ENCODE data around the gene PLLP. TPM values are rescaled to one million over a fixed set of nuclear protein-coding genes. Genes with fewer than 3 reads are reported as not detected.

Gene PLLP
- total RNA-seq, 1 donor from 2014 or later = 4.9 TPM

DNA sequence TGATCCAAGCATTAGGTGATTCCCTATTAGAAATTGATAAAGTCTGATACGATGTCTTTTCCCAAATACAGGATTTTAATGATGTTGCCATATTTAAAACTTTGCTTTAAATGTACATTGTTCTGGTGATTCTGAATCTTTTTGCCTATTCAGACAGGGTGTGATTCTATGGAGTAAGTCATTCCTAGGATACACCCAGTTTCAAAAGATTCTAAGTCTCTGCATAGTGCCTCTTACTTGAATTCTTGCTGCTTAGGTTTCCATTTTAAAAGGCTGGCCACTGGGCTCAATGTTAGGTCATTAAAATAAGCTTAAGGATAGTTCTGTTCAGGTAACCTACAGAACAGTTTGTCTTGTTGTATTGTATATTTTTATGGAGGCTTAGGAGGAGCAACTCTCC is 61.4 kb downstream of the PLLP start:
- Mint-ChIP-seq H3K4me3 (no peak overlapping the region), H3K27ac (no peak overlapping the region), H3K36me3 (peaks cover 39% of the 10 kb centered on the region), H3K4me1 (ENCODE audit: unreplicated experiment) (no peaks in the 10 kb centered on the region), H3K27me3 (no peaks in the 10 kb centered on the region), H3K9me3 (no peaks in the 10 kb centered on the region)
- DNase-seq (ENCODE audit: extremely low spot score, unreplicated experiment) = no peak
- no peak for TF ChIP-seq CTCF (conservative IDR thresholded peaks at IDR 0.05)

GRCh38 chr16:57216968-57217367 is 67.5 kb downstream of the PLLP start:
- Mint-ChIP-seq H3K27ac (no peak overlapping the region), H3K27me3 (no peaks in the 10 kb centered on the region), H3K36me3 (peaks cover 65% of the 10 kb centered on the region), H3K9me3 (peaks cover 4% of the 10 kb centered on the region), H3K4me3 (no peak overlapping the region), H3K4me1 (ENCODE audit: unreplicated experiment) (no peaks in the 10 kb centered on the region)
- no peak for TF ChIP-seq CTCF (conservative IDR thresholded peaks at IDR 0.05)
- no peak for DNase-seq (ENCODE audit: extremely low spot score, unreplicated experiment)

GRCh38 chr16:57213462-57213861 is 71.0 kb downstream of the PLLP start:
- DNase-seq (ENCODE audit: extremely low spot score, unreplicated experiment) = no peak
- TF ChIP-seq CTCF (conservative IDR thresholded peaks at IDR 0.05) = no peak
- no peaks in the 10 kb centered on the region for H3K27me3 Mint-ChIP-seq
- H3K4me3 Mint-ChIP-seq = no peak overlapping the region
- no peak overlapping the region for H3K27ac Mint-ChIP-seq
- peaks cover 4% of the 10 kb centered on the region for H3K9me3 Mint-ChIP-seq
- peaks cover 48% of the 10 kb centered on the region for H3K36me3 Mint-ChIP-seq
- H3K4me1 Mint-ChIP-seq (ENCODE audit: unreplicated experiment) = no peaks in the 10 kb centered on the region

DNA sequence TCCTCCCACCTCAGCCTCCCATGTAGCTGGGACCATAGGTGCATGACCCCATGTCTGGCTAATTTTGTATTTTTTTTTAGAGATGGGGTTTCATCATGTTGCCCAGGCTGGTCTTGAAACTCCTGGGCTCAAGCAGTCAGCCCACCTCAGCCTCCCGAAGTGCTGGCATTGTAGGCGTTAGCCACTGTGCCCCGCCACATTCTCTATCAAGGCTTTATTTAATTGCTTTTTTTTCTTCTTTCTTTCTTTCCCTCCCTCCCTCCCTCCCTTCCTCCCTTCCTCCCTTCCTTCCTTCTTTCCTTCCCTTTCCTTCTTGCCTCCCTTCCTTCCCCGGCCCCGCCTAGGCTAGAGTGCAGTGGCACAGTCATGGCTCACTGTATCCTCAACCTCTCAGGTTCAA is 74.7 kb downstream of the PLLP start:
- H3K4me3 Mint-ChIP-seq = no peak overlapping the region
- DNase-seq (ENCODE audit: extremely low spot score, unreplicated experiment) = no peak
- no peak overlapping the region for H3K27ac Mint-ChIP-seq
- no peaks in the 10 kb centered on the region for H3K9me3 Mint-ChIP-seq
- TF ChIP-seq CTCF (conservative IDR thresholded peaks at IDR 0.05) = no peak
- H3K27me3 Mint-ChIP-seq = no peaks in the 10 kb centered on the region
- no peaks in the 10 kb centered on the region for H3K4me1 Mint-ChIP-seq (ENCODE audit: unreplicated experiment)
- peaks cover 33% of the 10 kb centered on the region for H3K36me3 Mint-ChIP-seq

DNA sequence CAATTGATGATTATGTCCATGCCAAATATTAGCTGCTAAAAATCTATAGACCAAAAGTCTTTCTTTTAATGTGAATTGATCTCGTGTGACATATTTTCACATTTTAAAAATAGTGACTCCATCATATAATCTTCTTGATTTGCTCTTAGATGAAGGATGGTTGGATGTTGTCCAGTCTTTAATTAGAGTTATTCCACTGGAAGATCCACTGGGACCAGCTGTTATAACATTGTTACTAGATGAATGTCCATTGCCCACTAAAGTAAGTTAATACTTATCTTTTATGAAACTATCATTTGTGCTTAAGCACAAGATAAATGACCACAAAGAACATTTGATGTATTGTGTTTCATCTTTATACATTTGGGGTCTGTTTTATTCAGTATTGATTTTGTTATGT is 75.5 kb downstream of the PLLP start:
- Mint-ChIP-seq H3K4me3 (no peak overlapping the region), H3K27me3 (no peaks in the 10 kb centered on the region), H3K9me3 (no peaks in the 10 kb centered on the region), H3K36me3 (peaks cover 32% of the 10 kb centered on the region), H3K27ac (no peak overlapping the region), H3K4me1 (ENCODE audit: unreplicated experiment) (no peaks in the 10 kb centered on the region)
- no peak for DNase-seq (ENCODE audit: extremely low spot score, unreplicated experiment)
- no peak for TF ChIP-seq CTCF (conservative IDR thresholded peaks at IDR 0.05)

Other genes starting within 250 kb of the PLLP start
- 28.8 and 32.0 TPM in 2 replicates for gene CPNE2, start 192.1 kb downstream of the PLLP start, total RNA-seq (ENCODE audit: low replicate concordance)
- gene PSME3IP1, start 98.6 kb downstream of the PLLP start, total RNA-seq (ENCODE audit: low replicate concordance) = 90.1 and 94.4 TPM in 2 replicates
- 36.3 and 49.9 TPM in 2 replicates for gene RSPRY1, start 98.3 kb downstream of the PLLP start, total RNA-seq (ENCODE audit: low replicate concordance)
- gene ARL2BP, start 39.4 kb downstream of the PLLP start, total RNA-seq (ENCODE audit: low replicate concordance) = 37.7 and 49.4 TPM in 2 replicates
- 0.17 TPM in 1 of 2 replicates, not detected in the other for gene CCL22, start 74.1 kb upstream of the PLLP start, total RNA-seq (ENCODE audit: low replicate concordance)
- gene CX3CL1, start 87.8 kb upstream of the PLLP start, total RNA-seq (ENCODE audit: low replicate concordance) = 1.4 and 17.8 TPM in 2 replicates
- gene CCL17, start 120.1 kb upstream of the PLLP start, total RNA-seq (ENCODE audit: low replicate concordance) = not detected in 2 replicates
- gene CIAPIN1, start 162.7 kb upstream of the PLLP start, total RNA-seq (ENCODE audit: low replicate concordance) = 68.2 and 73.7 TPM in 2 replicates
- 73.1 and 96.0 TPM in 2 replicates for gene COQ9, start 162.8 kb upstream of the PLLP start, total RNA-seq (ENCODE audit: low replicate concordance)
- gene POLR2C, start 178.0 kb upstream of the PLLP start, total RNA-seq (ENCODE audit: low replicate concordance) = 63.0 and 70.5 TPM in 2 replicates
- gene DOK4, start 201.8 kb upstream of the PLLP start, total RNA-seq (ENCODE audit: low replicate concordance) = 33.3 and 72.0 TPM in 2 replicates

All from type B pancreatic cell (in vitro differentiated cells).